ENCODE results near the gene PHLDB3.
"Not testable (repeated sequence)": the region's sequence is repeated elsewhere in the genome, so short reads cannot be mapped to it uniquely, and the experiment has no call there.

PHLDB3 gene

DNA sequence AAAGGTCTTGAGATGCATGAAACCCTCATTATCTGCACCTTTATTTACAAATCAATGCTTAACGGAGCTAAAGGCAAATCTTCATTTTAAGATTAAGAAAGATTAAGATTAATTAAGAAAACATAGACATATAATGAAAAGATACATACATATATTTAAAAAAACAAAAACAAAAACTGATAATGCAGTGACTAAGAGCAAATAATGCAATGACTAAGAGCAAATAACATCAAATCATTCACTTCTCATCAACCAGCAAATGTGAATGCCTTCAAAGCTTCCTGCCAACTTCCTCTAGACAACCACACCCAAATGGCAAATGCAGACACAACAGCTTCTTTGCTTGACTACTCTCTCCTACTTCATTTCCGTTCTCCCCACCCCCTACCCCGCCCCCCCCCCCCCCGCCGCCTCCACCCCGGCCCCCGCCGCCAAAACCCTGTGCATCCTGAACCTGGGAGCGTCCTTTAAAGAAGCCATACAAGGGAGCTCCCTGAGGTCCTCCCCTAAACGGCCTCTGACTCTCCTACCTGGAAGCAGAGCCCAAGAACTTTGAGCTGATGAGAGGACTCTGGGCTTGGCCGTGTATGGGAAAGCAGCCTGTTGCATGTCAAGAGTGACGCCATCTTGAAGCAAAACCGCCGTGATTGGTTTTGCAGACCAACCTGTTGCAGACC, 65.4 kb downstream of the PHLDB3 start:
- DNase-seq, result no peak

GRCh38 chr19:43438291-43439031, 66.1 kb downstream of the PHLDB3 start:
- DNase-seq, result no peak

DNA sequence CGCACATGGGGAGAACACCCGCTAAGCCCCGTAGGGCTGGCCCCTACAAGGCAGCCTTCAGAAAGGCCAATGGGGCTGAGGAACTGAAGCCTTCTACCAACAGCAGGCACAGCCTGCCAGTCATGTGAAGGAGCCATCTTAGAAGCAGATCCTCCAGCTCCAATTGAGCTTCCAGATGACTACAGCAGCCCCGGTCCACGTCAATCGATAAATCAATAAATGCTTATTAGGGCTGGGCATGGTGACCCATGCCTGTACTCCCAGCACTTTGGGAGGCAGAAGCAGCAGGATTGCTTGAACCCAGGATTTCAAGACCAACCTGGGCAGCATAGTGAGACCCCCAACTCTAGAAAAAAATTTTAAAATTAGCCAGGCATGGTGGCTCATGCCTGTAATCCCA, 66.8 kb downstream of the PHLDB3 start:
- DNase-seq, result no peak

DNA sequence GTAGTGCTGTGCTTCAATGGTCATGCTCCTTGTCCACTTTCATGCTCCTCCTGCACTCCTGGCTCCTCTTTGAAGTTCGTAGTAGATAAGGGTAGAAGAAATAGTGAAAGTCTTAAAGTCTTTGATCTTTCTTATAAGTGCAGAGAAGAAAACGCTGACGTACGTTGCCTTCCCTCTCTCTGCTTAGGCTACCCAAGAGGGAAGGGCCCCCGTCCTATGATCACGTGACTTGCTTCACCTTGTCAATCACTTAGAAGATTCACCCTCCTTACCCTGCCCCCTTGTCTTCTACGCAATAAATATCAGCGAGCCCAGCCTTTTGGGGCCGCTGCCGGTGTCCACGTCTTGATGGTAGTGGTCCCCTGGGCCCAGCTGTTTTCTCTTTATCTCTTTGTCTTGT, 67.3 kb downstream of the PHLDB3 start:
- not testable (repeated sequence) for DNase-seq

GRCh38 chr19:43435775-43436174, 68.8 kb downstream of the PHLDB3 start:
- DNase-seq, result no peak

- no peak for DNase-seq
Measured at GRCh38 chr19:43433689-43434088, 70.9 kb downstream of the PHLDB3 start.

DNA sequence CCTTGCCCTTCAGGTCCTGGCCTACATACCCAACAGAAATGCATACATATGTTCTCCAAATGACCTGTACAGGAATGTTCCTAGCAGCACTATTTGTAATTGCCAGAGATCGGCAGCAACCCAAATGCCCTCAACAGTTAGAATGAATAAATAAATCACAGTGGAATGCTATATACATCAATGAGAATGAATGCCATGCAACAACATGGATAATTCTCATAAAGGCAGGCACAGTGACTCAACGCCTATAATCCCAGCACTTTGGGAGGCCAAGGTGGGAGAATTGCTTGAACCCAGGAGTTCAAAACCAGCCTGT, 71.2 kb downstream of the PHLDB3 start:
- no peak for DNase-seq

- no peak for DNase-seq
Measured at GRCh38 chr19:43430976-43431375, 73.6 kb downstream of the PHLDB3 start.

GRCh38 chr19:43430142-43430710, 74.3 kb downstream of the PHLDB3 start:
- DNase-seq, result no peak

- no peak for DNase-seq
Measured at GRCh38 chr19:43429395-43429794, 75.2 kb downstream of the PHLDB3 start.

DNA sequence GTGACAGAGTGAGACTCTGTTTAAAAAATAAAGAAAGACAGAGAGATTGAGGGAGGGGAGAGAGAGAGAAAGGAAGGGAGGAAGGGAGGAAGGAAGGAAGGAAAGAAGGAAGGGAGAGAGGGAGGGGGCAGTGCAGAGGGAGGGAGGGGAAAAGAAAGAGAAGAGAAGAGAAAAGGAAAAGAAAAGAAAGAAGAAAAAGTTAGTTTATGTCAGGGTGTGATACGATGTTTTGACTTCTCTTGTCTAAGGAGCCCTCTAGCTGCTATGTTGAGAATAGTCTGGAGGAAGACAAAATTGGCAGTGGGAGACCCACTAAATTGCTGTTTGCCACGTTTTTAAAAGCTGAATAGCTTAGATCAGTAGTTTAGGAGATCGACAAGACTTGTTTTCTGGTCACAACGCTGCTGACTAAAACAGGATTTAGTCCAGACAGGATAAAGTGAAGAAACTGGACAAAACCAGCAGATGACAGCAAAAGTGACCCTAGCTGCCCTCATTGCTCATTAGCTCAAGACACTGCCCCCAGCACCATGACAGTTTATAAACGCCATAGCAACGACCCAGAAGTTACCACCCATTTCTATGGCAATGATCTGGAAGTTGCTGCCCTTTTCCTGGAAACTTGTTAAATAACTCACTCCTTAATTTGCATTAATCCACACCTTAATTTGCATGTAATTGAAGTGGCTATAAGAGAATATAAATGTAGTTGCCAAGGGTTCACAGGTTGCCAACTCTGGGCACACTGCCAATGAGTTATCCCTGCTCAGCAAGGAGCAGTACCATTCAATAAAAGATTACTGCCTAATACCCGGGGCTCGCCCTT, 78.8 kb downstream of the PHLDB3 start:
- peak; percentile 40 for DNase-seq

Measured in kidney glomerular epithelial cell (primary cell).